Natural killer cell (primary cell): ENCODE data around the gene PGA4. TPM values are rescaled to one million over a fixed set of nuclear protein-coding genes. Genes with fewer than 3 reads are reported as not detected.
"Not testable (repeated sequence)": the region's sequence is repeated elsewhere in the genome, so short reads cannot be mapped to it uniquely, and the experiment has no call there.

Experiments
- ATAC-seq, 3 donors: fragments of 150-1000 bp in 2 of 3; fragments of 200-7000 bp in 1 of 3; cut with Tn5 transposase; 1 replicate in 1 of 3; 2 replicates in 2 of 3; pipeline ENCODE4 v1.10.0; 2021; ENCODE audit warnings: mild to moderate bottlenecking in 2 of 3, moderate library complexity in 2 of 3
- DNase-seq, 2 donors: peaks; one replicate each; pipeline versions ENCODE4 v3.0.0 to v3.0.0-alpha.2; 2013 to 2021; ENCODE audit warnings: mixed read lengths in 1 of 2
- H3K27ac ChIP-seq: one replicate; pipeline ENCODE4 v1.5.1; 2013; ENCODE audit warnings: mild to moderate bottlenecking, low read length
- H3K27me3 ChIP-seq: one replicate; pipeline ENCODE4 v1.6.1; 2013; ENCODE audit warnings: low read length; ENCODE audit not compliant: control insufficient read depth, insufficient read depth
- H3K36me3 ChIP-seq: one replicate; pipeline ENCODE4 v1.6.1; 2013; ENCODE audit warnings: low read length; ENCODE audit not compliant: control insufficient read depth, insufficient read depth
- H3K4me1 ChIP-seq: one replicate; pipeline ENCODE4 v1.6.1; 2013; ENCODE audit warnings: low read length; ENCODE audit not compliant: control insufficient read depth, insufficient read depth
- H3K4me3 ChIP-seq: one replicate; pipeline ENCODE4 v1.5.1; 2013; ENCODE audit warnings: low read length
- H3K9me3 ChIP-seq: one replicate; pipeline ENCODE4 v1.6.1; 2013; ENCODE audit warnings: low read length; ENCODE audit not compliant: control insufficient read depth, insufficient read depth
- H3K27ac Mint-ChIP-seq, 2 donors: one replicate each; pipeline ENCODE4 v1.8.0; 2022; ENCODE audit warnings: mild to moderate bottlenecking in 2 of 2, mixed read lengths in 2 of 2, moderate library complexity in 1 of 2
- H3K27me3 Mint-ChIP-seq, 2 donors: one replicate each; pipeline ENCODE4 v1.8.0; 2022; ENCODE audit warnings: low read depth in 2 of 2, mixed read lengths in 2 of 2
- H3K36me3 Mint-ChIP-seq: one replicate; pipeline ENCODE4 v1.8.0; 2022; ENCODE audit warnings: mixed read lengths
- H3K4me1 Mint-ChIP-seq, 2 donors: one replicate each; pipeline ENCODE4 v1.8.0; 2022; ENCODE audit warnings: mixed read lengths in 2 of 2
- H3K4me3 Mint-ChIP-seq: one replicate; pipeline ENCODE4 v1.8.0; 2022; ENCODE audit warnings: mild to moderate bottlenecking, moderate library complexity, mixed read lengths
- H3K9me3 Mint-ChIP-seq, 2 donors: one replicate each; pipeline ENCODE4 v1.8.0; 2022; ENCODE audit warnings: mixed read lengths in 2 of 2
- WGBS: methylation state at CpG from one replicate; pipeline ENCODE4 v1.1.7; 2013; ENCODE audit warnings: missing lambda C conversion rate; ENCODE audit not compliant: insufficient coverage; 5-methylcytosine and 5-hydroxymethylcytosine counted together
- intact Hi-C: fragments of 100-400 bp; cut with micrococcal nuclease; formaldehyde crosslinking; loops from one replicate; pipeline ENCODE4 v1.14.2; 2022
- total RNA-seq, 4 donors: library from RNA; stranded (reverse); fragments of 120-200 nt in 1 of 4; gene quantifications; one replicate each; pipeline versions ENCODE4 v1.2.3 to v1.2.4, GENCODE V29; 2013 to 2022

Gene PGA4
- total RNA-seq, 3 donors from 2014 or later (not counting 1 experiment from before 2014, with no cell fraction given): not detected

- intact Hi-C loops, H3K27ac Mint-ChIP-seq: not testable (repeated sequence)
- no CpG with 5 or more reads among the region's 4 CpGs for WGBS
These were observed 3.8 kb upstream of the PGA4 start for GRCh38 chr11:61218306-61218705.

GRCh38 chr11:61219016-61219415, 3.1 kb upstream of the PGA4 start:
- H3K27me3 Mint-ChIP-seq, H3K27ac ChIP-seq, H3K4me1 ChIP-seq, H3K27ac Mint-ChIP-seq, H3K4me1 Mint-ChIP-seq, ATAC-seq, H3K27me3 ChIP-seq, DNase-seq, H3K4me3 ChIP-seq, H3K9me3 ChIP-seq, H3K36me3 ChIP-seq, H3K36me3 Mint-ChIP-seq, intact Hi-C loops, H3K4me3 Mint-ChIP-seq, H3K9me3 Mint-ChIP-seq: not testable (repeated sequence)
- no CpG with 5 or more reads among the region's 5 CpGs for WGBS

More at GRCh38 chr11:61218306-61218705, 3.8 kb upstream of the PGA4 start:
- H3K4me1 Mint-ChIP-seq, H3K4me1 ChIP-seq, H3K27ac ChIP-seq, H3K36me3 ChIP-seq, H3K4me3 Mint-ChIP-seq, H3K9me3 ChIP-seq, H3K27me3 Mint-ChIP-seq, H3K9me3 Mint-ChIP-seq, DNase-seq, H3K27me3 ChIP-seq, H3K36me3 Mint-ChIP-seq, ATAC-seq, H3K4me3 ChIP-seq: not testable (repeated sequence)

DNA sequence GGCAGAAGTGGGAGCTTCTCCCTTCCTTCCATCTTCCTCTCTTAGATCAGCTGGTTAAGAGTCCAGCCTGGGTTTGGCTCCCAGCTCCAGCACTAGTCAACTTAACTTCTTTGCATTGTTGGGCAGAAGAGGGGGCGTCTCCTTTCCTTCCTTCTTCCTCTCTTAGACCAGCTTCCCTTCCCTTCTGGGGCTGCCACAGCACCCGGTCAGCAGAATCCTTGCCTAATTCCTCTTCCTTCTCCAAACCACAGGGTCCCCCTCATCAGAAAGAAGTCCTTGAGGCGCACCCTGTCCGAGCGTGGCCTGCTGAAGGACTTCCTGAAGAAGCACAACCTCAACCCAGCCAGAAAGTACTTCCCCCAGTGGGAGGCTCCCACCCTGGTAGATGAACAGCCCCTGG, 545 bp downstream of the PGA4 start:
- H3K4me3 ChIP-seq, H3K27me3 Mint-ChIP-seq, H3K27ac ChIP-seq, H3K4me1 Mint-ChIP-seq, H3K9me3 Mint-ChIP-seq, H3K27ac Mint-ChIP-seq, intact Hi-C loops, H3K36me3 Mint-ChIP-seq, DNase-seq, H3K36me3 ChIP-seq, H3K4me3 Mint-ChIP-seq, H3K9me3 ChIP-seq, H3K4me1 ChIP-seq, H3K27me3 ChIP-seq, ATAC-seq: not testable (repeated sequence)
- no CpG with 5 or more reads among the region's 5 CpGs for WGBS

GRCh38 chr11:61226457-61227137, 4.5 kb downstream of the PGA4 start:
- H3K36me3 Mint-ChIP-seq, H3K27me3 Mint-ChIP-seq, H3K27ac ChIP-seq, H3K4me1 Mint-ChIP-seq, H3K27ac Mint-ChIP-seq, H3K9me3 ChIP-seq, DNase-seq, H3K9me3 Mint-ChIP-seq, H3K27me3 ChIP-seq, H3K36me3 ChIP-seq, intact Hi-C loops, H3K4me3 ChIP-seq, H3K4me1 ChIP-seq, H3K4me3 Mint-ChIP-seq, ATAC-seq: not testable (repeated sequence)
- no CpG with 5 or more reads among the region's 10 CpGs for WGBS

- H3K9me3 Mint-ChIP-seq, H3K9me3 ChIP-seq, DNase-seq, H3K27ac ChIP-seq, H3K4me1 Mint-ChIP-seq, H3K27me3 Mint-ChIP-seq, H3K4me3 Mint-ChIP-seq, intact Hi-C loops, H3K4me3 ChIP-seq, H3K4me1 ChIP-seq, H3K36me3 ChIP-seq, H3K36me3 Mint-ChIP-seq, H3K27me3 ChIP-seq, ATAC-seq, H3K27ac Mint-ChIP-seq: not testable (repeated sequence)
- no CpG with 5 or more reads among the region's 6 CpGs for WGBS
These were observed 7.3 kb downstream of the PGA4 start for GRCh38 chr11:61229458-61229857.

DNA sequence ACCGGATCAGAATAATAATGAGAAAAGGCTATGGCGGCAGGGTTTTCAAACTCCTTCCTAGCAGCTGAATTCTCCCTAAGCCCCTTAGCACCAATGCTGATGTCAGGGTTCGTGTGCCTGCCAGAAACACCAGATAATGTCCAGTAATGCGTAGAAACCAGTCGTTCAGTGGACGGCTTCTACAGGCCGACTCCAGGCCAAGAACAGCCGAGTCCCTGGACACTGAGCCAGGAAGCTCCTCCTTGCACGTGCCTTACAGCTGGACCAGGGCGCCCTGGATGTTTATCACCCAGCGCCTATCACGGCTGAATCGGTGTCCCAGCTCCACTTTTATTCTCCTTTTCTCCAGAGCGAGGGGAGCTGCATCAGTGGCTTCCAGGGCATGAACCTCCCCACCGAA, 8.9 kb downstream of the PGA4 start:
- H3K9me3 Mint-ChIP-seq, H3K4me3 ChIP-seq, intact Hi-C loops, H3K27me3 Mint-ChIP-seq, H3K36me3 Mint-ChIP-seq, H3K27me3 ChIP-seq, H3K27ac ChIP-seq, H3K36me3 ChIP-seq, H3K4me1 ChIP-seq, DNase-seq, H3K4me3 Mint-ChIP-seq, H3K27ac Mint-ChIP-seq, H3K9me3 ChIP-seq, H3K4me1 Mint-ChIP-seq, ATAC-seq: not testable (repeated sequence)
- WGBS: no CpG with 5 or more reads among the region's 15 CpGs

DNA sequence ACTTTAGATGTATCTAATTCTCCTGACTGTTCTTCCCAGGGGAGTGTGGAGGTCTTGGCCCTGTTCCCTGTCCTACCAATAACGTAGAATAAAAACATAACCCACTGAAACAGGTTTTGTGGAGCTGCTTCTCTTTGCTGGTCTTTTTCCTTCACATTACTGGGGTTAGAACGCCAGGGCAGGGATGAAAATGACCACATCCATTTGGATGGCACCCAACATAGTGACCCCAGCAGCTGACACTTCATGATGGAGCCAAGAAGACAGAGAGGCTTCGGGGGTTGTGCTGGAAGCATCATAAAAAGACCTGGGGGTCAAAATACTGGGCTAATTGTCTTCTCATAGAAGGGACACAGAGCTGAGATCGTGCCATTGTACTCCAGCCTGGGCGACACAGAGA, 9.4 kb downstream of the PGA4 start:
- intact Hi-C loops, H3K27ac Mint-ChIP-seq, H3K4me3 Mint-ChIP-seq, H3K27me3 Mint-ChIP-seq, H3K4me1 ChIP-seq, H3K9me3 Mint-ChIP-seq, H3K27ac ChIP-seq, H3K4me1 Mint-ChIP-seq, H3K4me3 ChIP-seq, DNase-seq, H3K27me3 ChIP-seq, H3K36me3 Mint-ChIP-seq, H3K36me3 ChIP-seq, ATAC-seq, H3K9me3 ChIP-seq: not testable (repeated sequence)
- WGBS: no CpG with 5 or more reads among the region's 5 CpGs

GRCh38 chr11:61232548-61233145, 10.5 kb downstream of the PGA4 start:
- intact Hi-C loops, H3K4me3 ChIP-seq, ATAC-seq, DNase-seq, H3K4me1 Mint-ChIP-seq, H3K27ac ChIP-seq, H3K27me3 Mint-ChIP-seq, H3K27me3 ChIP-seq, H3K27ac Mint-ChIP-seq, H3K4me3 Mint-ChIP-seq, H3K9me3 ChIP-seq, H3K9me3 Mint-ChIP-seq, H3K36me3 ChIP-seq, H3K36me3 Mint-ChIP-seq, H3K4me1 ChIP-seq: not testable (repeated sequence)
- no CpG with 5 or more reads among the region's 3 CpGs for WGBS
